GM19324 (cell line): ENCODE data around the gene IL22RA1.

Source experiments
- ATAC-seq: cut with Tn5 transposase; IDR thresholded peaks from one replicate; pipeline ENCODE4 v1.9.1; 2021; ENCODE audit warnings: mild to moderate bottlenecking, moderate library complexity; ENCODE audit not compliant: unreplicated experiment, low FRiP score

Gene IL22RA1

DNA sequence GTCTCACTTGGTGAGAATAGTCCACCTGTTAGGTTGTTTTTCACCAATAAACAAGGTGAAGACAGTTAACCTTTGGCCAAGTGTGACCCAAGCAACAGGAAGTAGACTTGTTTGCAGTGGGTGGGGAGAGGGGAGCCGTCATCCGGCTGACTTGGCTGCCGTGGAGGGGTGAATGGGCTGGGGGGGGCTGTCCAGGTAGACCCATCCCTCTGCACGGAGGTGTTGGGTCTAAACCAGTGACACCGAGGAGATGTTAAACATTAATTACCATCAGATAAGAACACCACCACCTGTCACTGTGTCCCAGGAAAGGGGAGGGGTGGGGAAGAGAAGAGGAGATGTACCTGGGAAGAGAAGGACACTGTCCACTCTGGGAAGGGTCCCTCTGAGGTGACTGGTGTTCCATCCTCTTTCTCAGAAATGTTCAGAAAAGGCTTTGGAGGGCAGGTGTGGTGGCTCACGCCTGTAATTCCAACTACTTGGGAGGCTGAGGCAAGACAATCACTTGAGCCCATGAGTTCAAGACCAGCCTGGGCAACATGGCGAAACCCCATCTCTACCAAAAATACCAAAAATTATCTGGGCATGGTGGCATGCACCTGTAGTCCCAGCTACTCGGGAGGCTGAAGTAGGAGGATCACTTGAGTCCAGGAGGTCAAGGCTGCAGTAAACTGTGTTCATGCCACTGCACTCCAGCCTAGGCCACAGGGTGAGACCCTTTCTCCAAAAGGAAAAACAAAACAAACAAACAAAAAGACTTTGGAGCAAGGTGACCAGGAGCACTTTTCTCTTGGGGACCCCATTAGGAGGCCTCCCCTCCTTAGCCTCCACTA is 24.3 kb downstream of the IL22RA1 start:
- no peak for ATAC-seq

DNA sequence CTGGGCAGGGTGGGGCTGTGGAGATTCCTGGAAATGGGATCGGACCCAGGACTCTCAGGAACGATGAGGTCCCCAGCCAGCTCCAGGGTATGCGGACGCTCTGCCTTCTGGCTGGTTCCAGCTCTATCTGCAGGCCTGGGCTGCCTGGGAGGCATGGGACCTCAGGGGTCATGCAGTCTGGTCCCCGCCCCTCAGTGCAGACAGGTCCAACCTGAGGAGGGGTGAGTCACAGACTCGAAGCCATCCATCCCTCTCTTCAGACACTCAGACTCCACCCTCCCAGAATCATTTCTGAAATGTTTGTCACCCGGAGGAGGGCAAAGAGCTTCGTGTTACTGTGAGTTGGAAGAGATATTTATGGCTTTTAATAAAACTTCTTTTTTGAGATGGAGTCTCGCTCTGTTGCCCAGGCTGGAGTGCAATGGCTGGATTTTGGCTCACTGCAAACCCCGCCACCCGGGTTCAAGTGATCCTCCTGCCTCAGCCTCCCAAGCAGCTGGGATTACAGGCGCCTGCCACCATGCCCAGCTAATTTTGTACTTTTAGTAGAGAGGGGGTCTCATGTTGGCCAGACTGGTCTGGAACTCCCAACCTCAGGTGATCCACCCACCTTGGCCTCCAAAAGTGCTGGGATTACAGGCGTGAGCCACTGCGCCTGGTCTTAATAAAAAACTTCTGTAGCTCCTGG is 25.1 kb downstream of the IL22RA1 start:
- no peak for ATAC-seq

DNA sequence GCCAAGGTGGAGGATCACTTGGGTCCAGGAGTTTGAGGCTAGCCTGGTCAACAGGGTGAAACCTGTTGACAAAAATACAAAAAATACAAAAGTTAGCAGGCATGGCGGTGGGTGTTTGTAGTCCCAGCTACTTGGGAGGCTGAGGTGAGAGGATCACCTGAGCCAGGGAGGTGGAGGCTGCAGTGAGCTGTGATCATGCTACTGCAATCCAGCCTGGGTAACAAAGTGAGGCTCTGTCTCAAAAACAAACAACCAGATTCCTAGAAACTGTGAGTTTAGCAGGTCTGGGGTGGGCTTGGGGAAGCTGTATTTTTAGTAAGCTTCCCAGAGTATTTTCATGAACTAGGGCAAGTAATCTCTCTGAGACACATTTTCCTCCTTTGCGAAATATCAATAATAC is 25.8 kb downstream of the IL22RA1 start:
- no peak for ATAC-seq

DNA sequence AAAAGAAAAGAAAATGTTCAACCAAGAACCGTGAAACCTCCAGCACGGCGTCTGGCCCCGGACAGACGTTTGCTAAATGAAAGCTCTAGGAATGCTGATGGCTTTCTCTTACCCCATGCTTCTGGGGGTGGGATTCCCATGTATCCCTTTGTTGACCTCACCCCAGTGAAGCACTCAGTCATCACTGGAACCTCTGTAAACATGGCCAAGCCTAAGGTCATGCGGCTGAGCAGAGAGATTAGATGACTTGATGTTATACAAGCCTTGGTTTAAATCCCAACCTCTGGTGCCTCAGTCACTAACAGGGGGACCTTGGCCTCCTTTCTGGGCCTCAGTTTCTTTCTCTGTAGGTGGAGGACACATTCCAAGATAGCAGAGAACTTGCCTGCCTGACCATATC is 28.2 kb downstream of the IL22RA1 start:
- ATAC-seq: no peak

DNA sequence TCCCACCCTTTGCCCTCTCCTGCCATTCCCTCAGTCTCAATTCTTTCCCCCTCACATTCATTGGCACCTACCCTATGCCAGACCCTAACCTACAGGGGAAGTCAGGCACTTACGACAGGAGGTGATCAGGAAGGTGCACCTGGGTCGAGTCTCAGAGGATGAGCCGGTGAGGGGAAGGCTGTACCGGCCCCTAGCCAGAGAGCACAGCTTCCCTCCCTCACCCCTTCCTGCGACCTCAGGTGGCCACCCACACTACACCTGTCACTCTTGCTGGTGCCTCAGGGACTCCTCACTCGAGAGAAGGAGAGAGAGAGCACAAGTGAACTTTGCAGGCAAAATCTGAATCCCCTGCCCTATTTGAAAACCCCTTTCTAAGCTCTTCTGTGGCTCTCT is 29.3 kb downstream of the IL22RA1 start:
- ATAC-seq: no peak

DNA sequence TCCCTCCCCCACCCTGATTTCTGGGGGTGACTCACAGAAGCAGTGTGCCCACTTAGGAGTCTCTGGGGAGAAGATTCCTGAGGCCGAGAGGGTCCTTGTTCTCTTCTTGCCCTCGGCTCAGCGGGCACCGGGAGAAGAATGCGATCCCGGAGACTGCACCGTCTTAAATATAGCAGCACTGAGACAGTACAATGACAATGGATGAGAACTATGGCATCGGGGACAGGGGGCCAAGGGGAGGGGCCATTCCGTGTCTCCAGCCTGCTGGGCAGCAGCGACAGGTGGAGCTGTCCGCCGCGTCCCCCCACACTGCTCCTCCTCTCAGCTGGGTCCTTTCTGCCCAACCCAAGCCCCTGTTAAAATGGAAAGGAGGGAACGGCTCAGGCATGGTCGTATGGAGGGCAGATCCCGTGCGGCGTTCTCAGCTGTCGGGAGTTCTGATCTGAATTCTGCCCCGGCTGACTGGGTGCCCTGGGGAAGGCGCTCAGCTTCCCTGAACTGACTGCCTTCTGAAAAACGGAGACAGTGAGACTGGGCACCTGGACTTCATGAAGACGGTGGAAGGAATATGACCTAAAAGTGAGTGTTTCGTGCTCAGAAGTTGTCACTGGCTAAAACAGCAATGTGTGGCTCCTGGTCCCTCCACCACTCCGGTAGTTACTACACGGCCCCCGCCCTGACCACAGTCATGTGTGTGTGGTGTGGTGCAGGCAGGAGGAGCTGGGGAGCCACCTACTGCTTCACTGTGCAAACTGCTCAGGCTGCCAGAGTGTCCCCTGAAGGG is 30.8 kb downstream of the IL22RA1 start, which contains the start of gene MYOM3:
MYOM3 (minus strand) TSS at position 140 of the 784 bp plus-strand sequence. CDS start 3,499 bp downstream, outside the sequence.
- ATAC-seq: no peak

DNA sequence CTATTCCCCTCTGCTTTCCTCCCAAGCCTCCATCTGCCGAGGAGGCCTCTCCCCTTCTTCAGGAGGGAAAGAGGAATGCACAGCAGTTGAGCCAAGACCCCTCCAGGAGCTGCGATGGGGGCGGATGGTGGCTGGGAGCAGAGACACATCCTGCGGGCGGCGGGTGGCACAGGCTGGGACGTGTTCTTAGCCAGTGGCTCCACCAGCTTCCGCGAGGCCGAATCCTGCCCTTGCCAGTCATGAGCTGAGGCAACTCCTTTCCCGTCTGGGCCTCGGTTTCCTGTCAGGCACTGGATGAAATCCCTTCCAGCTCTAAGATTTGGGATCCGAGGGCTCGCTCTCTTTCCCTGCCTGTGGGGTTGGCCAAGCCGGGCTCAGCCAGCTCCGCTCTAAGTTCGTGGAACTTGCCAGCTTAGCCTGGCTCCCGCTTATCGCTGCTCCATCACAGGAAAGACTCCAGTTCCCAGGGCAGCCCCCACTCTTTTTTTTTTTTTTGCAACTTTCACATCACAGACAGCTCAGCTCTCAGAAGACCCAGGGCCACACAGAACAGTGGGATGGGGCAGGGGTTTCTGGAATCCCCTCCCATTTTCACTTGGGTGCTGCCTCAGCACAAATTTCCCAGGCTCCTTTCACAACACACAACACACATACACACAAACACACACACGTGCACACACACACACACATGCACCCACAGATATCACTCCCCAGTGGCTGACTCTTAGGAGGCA is 31.5 kb downstream of the IL22RA1 start:
- no peak for ATAC-seq

DNA sequence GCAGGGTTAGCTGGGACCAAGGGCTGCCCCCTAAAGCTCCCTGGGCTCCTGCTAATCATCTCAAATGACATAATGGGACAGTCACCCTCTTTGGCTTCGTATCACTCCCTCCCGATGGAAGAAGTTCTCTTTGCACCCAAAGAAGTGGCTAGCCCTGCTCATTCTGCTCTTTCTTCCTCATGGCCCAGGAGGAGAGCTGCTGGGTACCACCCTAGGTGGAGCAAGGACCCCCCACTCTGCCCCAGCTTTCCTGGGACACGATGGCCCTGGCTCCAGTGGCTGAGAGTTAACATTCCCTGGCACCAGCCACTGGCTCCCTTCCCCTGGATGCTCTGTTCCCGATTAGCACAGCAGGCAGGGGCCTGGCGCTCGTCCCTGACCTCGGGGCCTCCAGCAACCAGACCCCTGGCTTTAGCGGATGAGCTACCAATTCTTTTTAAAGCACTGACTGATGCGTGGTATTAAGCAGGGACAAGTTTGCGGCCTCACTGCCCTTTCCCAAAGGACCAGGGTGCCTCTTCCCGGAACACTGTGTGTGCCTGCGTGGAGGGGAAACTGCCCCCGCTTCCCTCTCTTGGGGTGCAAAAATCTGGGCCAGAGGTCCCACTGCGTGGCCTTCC is 32.2 kb downstream of the IL22RA1 start:
- no peak for ATAC-seq

DNA sequence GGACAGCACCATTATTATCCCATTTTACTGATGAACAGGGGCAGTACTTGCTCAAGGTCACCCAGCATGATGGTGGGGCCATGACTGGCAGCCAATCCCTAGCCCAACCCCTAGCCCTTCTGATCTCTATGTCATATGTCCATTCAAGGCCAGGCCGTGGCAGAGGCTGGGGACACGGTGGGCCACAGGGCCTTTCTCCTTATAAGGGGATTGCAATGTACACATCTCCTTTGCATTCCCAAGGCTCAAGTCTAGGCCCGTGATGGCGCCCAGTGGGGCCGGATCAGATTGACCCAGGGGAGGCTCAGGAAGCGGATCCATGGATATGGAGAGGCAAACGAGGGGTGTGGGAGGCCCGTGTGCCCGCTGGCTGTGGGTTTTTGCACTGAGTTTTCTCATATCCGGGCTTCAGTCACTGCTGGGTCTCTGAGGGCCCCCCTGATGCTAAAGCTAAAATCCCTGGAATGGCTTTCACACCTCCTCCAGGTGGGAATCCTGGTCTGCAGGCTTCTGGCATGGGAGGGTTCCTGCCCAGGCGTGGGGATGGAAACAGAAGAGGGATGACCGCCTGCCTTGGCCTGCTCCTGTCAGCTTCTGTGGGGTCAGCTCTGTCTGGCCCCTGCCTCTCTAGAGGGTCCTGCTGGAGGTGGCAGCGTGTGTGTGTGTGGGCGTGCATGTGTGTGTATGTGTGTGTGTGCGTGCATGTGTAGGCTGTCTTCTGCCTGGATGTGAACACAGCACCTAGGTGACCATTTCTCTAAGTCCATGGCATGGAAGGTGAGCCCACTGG is 33.1 kb downstream of the IL22RA1 start:
- no peak for ATAC-seq

DNA sequence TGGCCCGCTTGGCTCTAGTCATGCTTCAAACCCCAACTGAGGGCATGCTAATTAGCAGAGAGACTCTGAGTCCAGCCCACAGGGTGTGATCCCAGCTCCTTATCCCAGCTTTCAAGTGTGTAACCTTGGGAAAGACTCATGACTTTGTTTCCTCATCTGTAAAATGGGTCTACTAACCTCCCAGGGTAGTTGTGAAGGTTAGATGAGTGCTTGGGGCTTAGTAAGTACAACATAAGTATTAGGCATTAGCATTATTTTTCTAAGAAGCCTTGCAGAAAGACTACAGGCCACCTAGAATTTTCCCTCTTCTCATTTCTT is 33.8 kb downstream of the IL22RA1 start:
- ATAC-seq: no peak

DNA sequence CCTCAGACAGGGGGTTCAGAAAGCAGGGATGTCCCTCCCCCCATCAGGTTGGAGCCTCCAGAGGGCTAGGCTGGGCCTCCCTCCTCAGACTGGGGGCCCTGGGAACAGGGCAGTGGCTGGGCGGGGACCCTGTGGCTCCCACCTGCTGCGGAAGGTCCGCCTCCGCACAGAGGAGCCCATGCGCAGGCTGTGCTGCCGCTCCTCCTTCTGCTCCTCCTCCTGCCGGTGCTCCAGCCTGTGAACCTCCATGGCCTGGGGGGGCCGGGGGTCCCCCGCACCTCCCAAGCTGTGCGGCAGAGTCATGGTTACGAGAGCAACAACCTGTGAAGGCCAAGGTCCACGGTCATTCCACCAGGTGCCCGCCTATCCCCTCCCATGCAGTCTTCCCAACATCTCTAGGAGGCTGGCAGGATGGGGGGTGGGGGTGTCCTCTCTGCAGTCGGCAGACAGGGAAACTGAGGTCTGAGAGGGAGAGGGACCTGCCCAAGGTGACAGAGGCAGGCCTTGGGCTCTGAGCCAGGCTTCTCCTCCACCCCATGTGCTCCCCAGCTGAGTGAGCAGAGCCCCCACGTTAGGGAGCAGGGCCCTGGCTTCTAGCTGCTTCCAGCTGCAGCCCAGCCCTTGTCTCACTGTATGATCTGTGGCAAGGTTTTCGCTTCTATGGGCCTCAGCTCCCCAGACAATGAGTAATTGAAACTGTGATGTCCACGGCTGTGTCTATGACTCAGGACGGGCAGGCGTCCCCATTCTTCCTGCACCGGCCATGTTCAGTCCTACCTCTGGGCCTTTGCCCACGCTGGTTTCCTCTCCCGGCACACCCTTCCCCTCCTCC is 34.4 kb downstream of the IL22RA1 start:
- no peak for ATAC-seq

DNA sequence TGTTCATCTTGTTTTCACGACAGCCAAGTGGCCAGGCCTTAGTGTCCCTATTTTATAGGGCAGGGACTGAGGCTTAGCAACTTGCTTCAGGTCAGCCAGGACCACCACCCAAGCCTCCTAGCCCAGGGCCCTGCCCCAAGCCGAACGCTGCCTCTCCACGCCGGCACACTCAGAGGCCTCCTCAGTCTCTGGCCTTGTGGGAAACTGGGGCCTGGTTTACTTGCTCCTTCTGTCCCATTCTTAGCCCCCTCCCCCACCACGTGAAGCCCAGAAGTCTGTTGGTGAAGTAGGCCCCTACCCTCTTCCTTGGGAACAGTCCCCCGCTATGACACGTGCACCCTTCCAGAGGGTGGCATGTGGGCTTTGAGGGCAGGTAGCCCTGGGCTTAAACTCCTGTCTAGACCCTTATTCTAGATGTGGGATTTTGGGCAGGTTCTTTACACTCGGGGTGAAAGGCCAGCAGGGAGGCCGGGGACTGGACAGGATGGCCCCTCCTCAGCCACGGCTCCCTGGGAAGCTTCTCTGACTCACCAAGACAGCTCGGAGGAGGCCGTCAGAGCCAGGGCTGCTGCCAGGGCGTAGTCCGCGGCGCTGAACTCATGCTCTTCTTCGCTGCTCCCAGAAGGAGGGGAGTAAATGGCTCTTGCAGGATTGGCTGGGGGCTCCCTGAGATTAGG is 35.3 kb downstream of the IL22RA1 start:
- no peak for ATAC-seq

DNA sequence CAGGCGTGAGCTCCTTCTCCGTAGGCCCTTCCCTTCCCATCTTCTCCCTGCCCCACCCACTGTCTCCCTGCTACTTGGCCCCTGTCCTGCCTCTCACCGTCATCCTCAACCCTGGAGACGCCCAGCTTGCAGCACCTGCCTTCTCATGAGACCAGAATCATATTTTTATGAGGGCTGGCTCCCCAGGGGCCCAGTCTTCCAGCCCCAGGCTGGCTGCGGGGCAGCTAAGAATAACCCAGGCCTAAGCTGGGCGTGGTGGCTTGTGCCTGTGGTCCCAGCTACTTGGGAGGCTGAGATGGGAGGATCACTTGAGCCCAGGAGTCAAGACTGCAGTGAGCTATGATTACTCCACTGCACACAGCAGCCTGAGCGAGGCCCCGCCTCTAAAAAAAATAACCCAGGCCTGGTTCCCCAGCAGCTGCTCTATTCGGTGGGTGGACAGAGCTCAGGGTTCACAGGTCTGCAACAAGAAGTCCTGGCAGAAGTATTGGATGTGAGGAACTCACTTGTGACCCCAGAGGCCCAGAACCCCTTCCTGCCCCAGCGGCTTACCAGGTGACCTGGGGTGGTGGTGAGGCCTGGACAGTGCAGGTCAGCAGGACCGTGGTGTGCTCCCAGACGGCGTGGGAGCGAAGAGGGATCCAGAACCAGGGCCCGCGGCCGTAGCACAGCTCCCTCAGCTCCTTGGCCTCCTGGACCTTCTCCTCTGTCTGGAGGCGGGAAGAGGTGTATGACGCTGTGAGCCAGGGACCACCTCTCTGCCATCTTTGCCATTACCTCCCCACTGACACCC is 37.4 kb downstream of the IL22RA1 start:
- ATAC-seq: no peak

DNA sequence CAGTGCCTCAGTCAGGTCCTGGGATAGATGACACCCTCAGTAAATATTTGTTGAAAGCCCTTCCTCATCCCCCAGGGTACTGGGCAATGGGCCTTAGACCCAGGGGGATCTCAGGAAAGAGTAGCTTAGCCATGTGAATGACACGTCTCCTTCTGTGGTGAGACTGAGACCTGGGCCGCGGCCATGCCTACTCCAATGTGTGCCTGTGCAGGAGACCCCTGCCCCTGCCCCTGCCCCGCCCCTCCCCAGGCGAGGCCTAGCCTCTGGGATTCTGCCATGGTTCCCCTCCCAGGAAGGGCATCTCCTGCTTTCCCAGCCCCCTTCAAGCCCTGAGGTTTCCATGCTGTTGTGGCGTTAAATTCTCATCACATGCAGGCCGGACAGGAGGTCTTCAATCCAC is 38.1 kb downstream of the IL22RA1 start:
- ATAC-seq: no peak

DNA sequence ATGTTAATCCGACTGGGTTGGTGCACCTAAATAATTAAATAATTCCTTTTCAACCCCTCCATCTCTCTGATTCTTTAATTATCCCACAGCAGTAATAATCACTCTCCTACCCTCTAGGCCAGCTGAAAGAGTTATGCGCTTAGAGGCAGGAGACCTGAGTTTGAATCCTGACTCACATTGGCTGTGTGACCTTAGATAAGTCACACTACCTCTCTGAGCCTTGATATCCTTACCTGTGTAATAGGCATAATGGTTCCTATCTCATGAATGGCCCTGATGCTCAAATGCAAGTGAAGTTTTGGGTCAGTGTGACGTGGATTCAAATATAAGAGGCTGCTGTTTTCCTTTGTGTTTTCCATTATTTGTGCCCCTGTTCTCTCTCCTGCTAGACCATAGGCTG is 39.1 kb downstream of the IL22RA1 start:
- no peak for ATAC-seq

DNA sequence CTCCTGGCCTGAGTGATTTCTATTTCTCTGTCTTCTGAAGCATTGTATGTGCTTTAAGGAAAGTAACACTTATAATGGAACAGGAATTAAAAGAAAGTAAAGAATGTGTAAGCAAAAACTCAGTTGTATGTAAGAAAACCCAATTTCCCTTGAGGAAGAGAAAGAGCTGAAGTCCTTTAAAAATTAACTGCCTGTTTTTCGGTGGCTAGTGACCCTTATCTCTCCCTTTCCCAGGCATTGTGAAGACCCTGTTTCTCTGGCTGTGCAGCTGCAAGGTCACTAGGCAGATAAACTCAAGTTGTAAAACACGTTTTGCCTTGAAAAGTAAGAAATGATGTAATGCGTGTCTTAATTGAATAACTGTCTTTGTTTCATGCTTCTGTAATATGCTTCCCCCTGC is 39.5 kb downstream of the IL22RA1 start:
- no peak for ATAC-seq

DNA sequence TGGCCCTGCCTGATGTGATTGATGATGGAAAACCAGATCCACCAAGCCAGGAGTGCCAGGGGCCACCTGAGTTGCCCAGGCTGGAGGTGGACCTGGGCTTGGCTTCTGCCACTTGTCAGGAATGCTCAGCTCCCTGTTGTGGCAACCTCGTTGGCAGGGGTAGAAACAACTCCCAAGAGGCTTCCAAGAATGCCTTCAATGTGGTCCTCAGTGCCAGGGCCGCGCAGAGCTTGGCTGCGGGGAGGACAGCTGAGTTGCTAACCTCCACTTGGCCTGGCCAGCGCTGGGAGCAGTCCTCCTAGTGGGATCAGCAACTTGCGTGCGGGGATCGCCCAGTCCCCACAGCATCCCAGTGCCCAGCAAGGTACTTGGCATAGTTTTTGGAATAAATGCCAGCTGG is 40.0 kb downstream of the IL22RA1 start:
- ATAC-seq: no peak
